HepG2 (cell line): ENCODE results near the gene IL1RAP. TPM values are rescaled to one million over a fixed set of nuclear protein-coding genes. Genes with fewer than 3 reads are reported as not detected.

Experiments used
- ATF1 ChIP-seq: IDR thresholded peaks from 2 replicates; pipeline ENCODE4 v1.6.1; 2016; ENCODE audit warnings: mild to moderate bottlenecking, control low read depth
- ATM ChIP-seq: fragments of 450-650 bp; IDR thresholded peaks from 2 replicates; pipeline ENCODE4 v1.7.1; 2017; ENCODE audit warnings: mild to moderate bottlenecking, borderline replicate concordance
- BATF2 ChIP-seq: sonication (generic); formaldehyde crosslinking; IDR thresholded peaks from 2 replicates; pipeline ENCODE4 v1.8.0; 2022; ENCODE audit warnings: mild to moderate bottlenecking, missing genetic modification reagents, moderate library complexity
- CERS6 ChIP-seq: sonication (generic); formaldehyde crosslinking; IDR thresholded peaks from 2 replicates; pipeline ENCODE4 v1.5.0; 2020; ENCODE audit warnings: missing genetic modification reagents
- FOXC1 ChIP-seq: sonication (generic); formaldehyde crosslinking; IDR thresholded peaks from 2 replicates; pipeline ENCODE4 v1.8.0; 2022; ENCODE audit warnings: mild to moderate bottlenecking, missing genetic modification reagents, borderline replicate concordance
- HMGXB4 ChIP-seq, 2 experiments: sonication (generic) in 1 of 2; formaldehyde crosslinking in 1 of 2; IDR thresholded peaks; 2 replicates each; pipeline versions ENCODE4 v1.4.0 to v1.6.1; 2018 to 2020; ENCODE audit warnings: missing genetic modification reagents in 2 of 2, borderline replicate concordance in 1 of 2, low read depth in 1 of 2, mild to moderate bottlenecking in 1 of 2, missing biosample characterization in 1 of 2
- KDM2A ChIP-seq: sonication (generic); formaldehyde crosslinking; IDR thresholded peaks from 2 replicates; pipeline ENCODE4 v1.4.0; 2020; ENCODE audit warnings: low read depth, missing genetic modification reagents, borderline replicate concordance
- MNT ChIP-seq: fragments of 450-650 bp; IDR thresholded peaks from 2 replicates; pipeline ENCODE4 v1.6.1; 2016
- NFKBIZ ChIP-seq: IDR thresholded peaks from 2 replicates; pipeline ENCODE4 v1.6.1; 2018; ENCODE audit warnings: missing genetic modification reagents, missing compliant biosample characterization
- POLR2A ChIP-seq, 2 experiments: IDR thresholded peaks; 2 replicates each; pipeline ENCODE4 v1.6.1; 2011; ENCODE audit warnings: low read depth in 2 of 2, low read length in 2 of 2, mild to moderate bottlenecking in 1 of 2, moderate library complexity in 1 of 2; ENCODE audit not compliant: insufficient read depth in 1 of 2
- RARA ChIP-seq: IDR thresholded peaks from 2 replicates; pipeline ENCODE4 v1.6.1; 2016; ENCODE audit warnings: missing genetic modification reagents, missing compliant biosample characterization
- ZNF414 ChIP-seq: sonication (generic); formaldehyde crosslinking; IDR thresholded peaks from 2 replicates; pipeline ENCODE4 v1.5.0; 2020; ENCODE audit warnings: missing genetic modification reagents
- ZNF646 ChIP-seq: sonication (generic); formaldehyde crosslinking; IDR thresholded peaks from 2 replicates; pipeline ENCODE4 v1.9.0; 2021; ENCODE audit warnings: mild to moderate bottlenecking, missing genetic modification reagents
- polyA plus RNA-seq, 8 experiments: library from polyadenylated mRNA; depleted of rRNA in 3 of 8; stranded (reverse) in 7 of 8; unstranded in 1 of 8; fragments of >200 nt; fragmentation: Illumina TruSeq in 4 of 8; extraction: Trizol in 4 of 8; gene quantifications; 2 replicates each; pipeline versions ENCODE4 v1.2.1 to v1.2.3, GENCODE V29; 2011 to 2016; ENCODE audit warnings: low read depth in 4 of 8, missing spikeins in 1 of 8, mixed read lengths in 1 of 8; ENCODE audit not compliant: insufficient read depth in 1 of 8
- total RNA-seq, 5 experiments: library from RNA; depleted of rRNA; stranded (reverse); fragments of >200 nt; fragmentation: Illumina TruSeq; extraction: Trizol; gene quantifications; 2 replicates each; pipeline ENCODE4 v1.2.3, GENCODE V29; 2016; ENCODE audit warnings: low read depth in 1 of 5

The IL1RAP gene
- total and polyA plus RNA-seq, 2 of the 13 experiments (the other 11 are each of a cell fraction or from before 2014, with no cell fraction given): 18.3 to 54.9 TPM

- TF ChIP-seq ATM (no peak), MNT (no peak), BATF2 (peak; percentile 13; the same call in 1 of the 2 replicates), HMGXB4 (CRISPR knock-in tag; IDR thresholded peaks at IDR 0.05; ENCODE audit: borderline replicate concordance in 1 of 2, low read depth in 1 of 2) (peak in 1 of 2 experiments; percentile 9; a peak in 2 of 4 replicates), ZNF414 (CRISPR knock-in tag) (0 out of 2 replicates have a peak, but pooled peaks have one; percentile 20), RARA (CRISPR knock-in tag) (peak; percentile 93), NFKBIZ (CRISPR knock-in tag) (peak; percentile 96), FOXC1 (no peak), POLR2A (IDR thresholded peaks at IDR 0.05; ENCODE audit: insufficient read depth in 1 of 2, low read depth in 2 of 2, low read length in 2 of 2) (no peak), KDM2A (CRISPR knock-in tag) (peak; percentile 63; the same call in 1 of the 2 replicates), ATF1 (CRISPR knock-in tag) (peak; percentile 64; the same call in 1 of the 2 replicates), ZNF646 (CRISPR knock-in tag) (no peak), CERS6 (CRISPR knock-in tag) (no peak)
Measured at GRCh38 chr3:190566043-190566933, 52.4 kb downstream of the IL1RAP start (continued).
